Stimulated activated CD8-positive, alpha-beta memory T cell treated with anti-CD3 and anti-CD28 coated beads, Interleukin-7, amount 100 ng/mL, for 4 hours (primary cell): ENCODE measurements around the gene ZNF804A.

Source experiments
- DNase-seq, 2 donors: peaks; one replicate each; pipeline ENCODE4 v3.0.0-alpha.2; 2020; ENCODE audit warnings: low read depth in 2 of 2

Gene ZNF804A

GRCh38 chr2:184598316-184599053 is at the start of gene ZNF804A:
Gene ZNF804A (plus strand): TSS chr2:184598529. CDS start chr2:184598960, 431 bp downstream.
- no peak for DNase-seq

GRCh38 chr2:184549153-184549552 is 49.2 kb upstream of the ZNF804A start:
- no peak for DNase-seq

- no peak for DNase-seq
Measured at GRCh38 chr2:184551626-184552025, 46.7 kb upstream of the ZNF804A start.

GRCh38 chr2:184554736-184555135 is 43.6 kb upstream of the ZNF804A start:
- no peak for DNase-seq

GRCh38 chr2:184555352-184555751 is 43.0 kb upstream of the ZNF804A start:
- DNase-seq = no peak

- DNase-seq = no peak
Measured at GRCh38 chr2:184556639-184557038, 41.7 kb upstream of the ZNF804A start.

- DNase-seq = no peak
Measured at GRCh38 chr2:184558713-184559464, 39.4 kb upstream of the ZNF804A start.

- no peak for DNase-seq
Measured at GRCh38 chr2:184560603-184561002, 37.7 kb upstream of the ZNF804A start.

GRCh38 chr2:184562532-184562931 is 35.8 kb upstream of the ZNF804A start:
- no peak for DNase-seq

- no peak for DNase-seq
Measured at GRCh38 chr2:184564092-184564491, 34.2 kb upstream of the ZNF804A start.

- DNase-seq = no peak
Measured at GRCh38 chr2:184566716-184567115, 31.6 kb upstream of the ZNF804A start.

GRCh38 chr2:184577056-184577455 is 21.3 kb upstream of the ZNF804A start:
- DNase-seq = no peak

GRCh38 chr2:184577743-184578142 is 20.6 kb upstream of the ZNF804A start:
- no peak for DNase-seq

- no peak for DNase-seq
Measured at GRCh38 chr2:184579226-184579625, 19.1 kb upstream of the ZNF804A start.

GRCh38 chr2:184581391-184581790 is 16.9 kb upstream of the ZNF804A start:
- DNase-seq = no peak

GRCh38 chr2:184589261-184589660 is 9.1 kb upstream of the ZNF804A start:
- no peak for DNase-seq

GRCh38 chr2:184596819-184597411 is 1.4 kb upstream of the ZNF804A start:
- DNase-seq = no peak

- no peak for DNase-seq
Measured at GRCh38 chr2:184597571-184597991, 748 bp upstream of the ZNF804A start.

- DNase-seq = no peak
Measured at GRCh38 chr2:184598002-184598315, 370 bp upstream of the ZNF804A start.

- DNase-seq = no peak
Measured at GRCh38 chr2:184599054-184599871, 934 bp downstream of the ZNF804A start.

GRCh38 chr2:184599872-184600222 is 1.5 kb downstream of the ZNF804A start:
- DNase-seq = no peak

- DNase-seq = no peak
Measured at GRCh38 chr2:184602734-184603133, 4.4 kb downstream of the ZNF804A start.
